ENCODE results near the gene RNF11. TPM values are rescaled to one million over a fixed set of nuclear protein-coding genes. Genes with fewer than 3 reads are reported as not detected.

Gene RNF11, protein sequence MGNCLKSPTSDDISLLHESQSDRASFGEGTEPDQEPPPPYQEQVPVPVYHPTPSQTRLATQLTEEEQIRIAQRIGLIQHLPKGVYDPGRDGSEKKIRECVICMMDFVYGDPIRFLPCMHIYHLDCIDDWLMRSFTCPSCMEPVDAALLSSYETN
- 65.3 and 91.2 TPM in 2 replicates for total RNA-seq

DNA sequence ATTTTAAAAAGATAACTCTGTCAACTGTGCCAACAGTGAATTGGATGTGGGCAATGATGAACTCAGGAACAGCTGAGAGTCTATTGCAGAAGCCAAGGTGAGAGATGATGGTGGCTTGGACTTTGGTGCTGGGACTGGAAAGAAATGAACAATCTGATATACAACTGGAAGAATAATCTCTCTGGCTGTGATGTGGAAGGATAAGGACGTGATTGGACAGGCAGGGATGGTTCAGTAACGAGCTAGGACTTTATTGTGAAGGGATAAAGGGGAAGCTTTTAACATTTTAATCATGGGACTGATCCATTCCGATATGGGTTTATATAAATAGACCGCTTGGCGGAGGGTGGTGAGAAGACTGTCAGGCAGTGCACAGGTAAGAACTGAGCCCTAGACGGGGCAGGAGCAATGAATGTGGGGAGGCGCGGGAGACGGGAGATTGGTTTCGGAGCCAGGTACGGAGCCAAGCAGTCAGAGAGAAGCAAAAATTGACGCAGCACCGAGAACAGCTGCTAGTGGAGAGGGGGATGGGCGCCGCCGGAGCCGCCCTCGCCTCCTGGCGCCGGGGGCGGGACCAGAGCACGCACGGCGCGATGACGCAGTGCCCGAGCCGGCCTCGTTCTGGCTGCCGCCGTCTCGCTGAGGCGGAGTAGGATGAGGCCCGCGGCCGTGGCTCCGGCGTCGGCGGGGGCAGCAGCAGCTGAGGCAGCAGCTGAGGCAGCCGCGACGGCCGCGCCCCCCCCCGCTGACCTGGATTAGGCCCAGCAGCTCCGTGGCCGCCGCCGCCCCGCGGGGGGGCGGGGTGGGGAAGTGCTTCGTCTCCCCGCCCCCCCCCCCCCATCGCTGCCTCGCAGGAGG lies at the start of gene RNF11:
Gene RNF11, plus strand, starts transcription at position 601 of the 858 bp plus-strand sequence. CDS start 484 bp downstream, outside the sequence.

Other genes starting within 250 kb of the RNF11 start
- not detected in 2 replicates for gene C1orf185, start 134.0 kb upstream of the RNF11 start, total RNA-seq
- gene TTC39A, start 94.3 kb downstream of the RNF11 start, total RNA-seq: 1.4 and 2.2 TPM in 2 replicates